Activated naive CD4-positive, alpha-beta T cell treated with anti-CD3 and anti-CD28 coated beads, Interleukin-2, amount 50 U/mL, for 72 hours (primary cell): ENCODE measurements around the gene IFNAR2. TPM values are rescaled to one million over a fixed set of nuclear protein-coding genes. Genes with fewer than 3 reads are reported as not detected.
"Not testable (repeated sequence)": the region's sequence is repeated elsewhere in the genome, so short reads cannot be mapped to it uniquely, and the experiment has no call there.

Experiments
- ATAC-seq, 2 donors: fragments of 150-1000 bp; cut with Tn5 transposase; 2 replicates each; pipeline ENCODE4 v1.10.0; 2021; ENCODE audit warnings: mild to moderate bottlenecking in 2 of 2, moderate library complexity in 2 of 2
- DNase-seq, 2 donors: peaks; one replicate each; pipeline ENCODE4 v3.0.0; 2021 to 2022; ENCODE audit warnings: low spot score in 2 of 2
- H3K27ac Mint-ChIP-seq, 2 donors: one replicate each; pipeline ENCODE4 v1.8.0; 2022; ENCODE audit warnings: mild to moderate bottlenecking in 2 of 2, mixed read lengths in 2 of 2
- H3K36me3 Mint-ChIP-seq, 2 donors: one replicate each; pipeline ENCODE4 v1.8.0; 2022; ENCODE audit warnings: mixed read lengths in 2 of 2
- H3K9me3 Mint-ChIP-seq, 2 donors: one replicate each; pipeline ENCODE4 v1.8.0; 2022; ENCODE audit warnings: mixed read lengths in 2 of 2
- total RNA-seq, 2 donors: library from RNA; stranded (reverse); gene quantifications; one replicate each; pipeline ENCODE4 v1.2.3, GENCODE V29; 2022

The IFNAR2 gene
- total RNA-seq, 2 donors from 2014 or later, result 42.2 to 44.4 TPM

GRCh38 chr21:33234635-33235520, 5.1 kb downstream of the IFNAR2 start:
- no peak for ATAC-seq
- Mint-ChIP-seq H3K9me3 (no peaks in the 10 kb centered on the region), H3K27ac (peak overlapping the region; percentile 2 to 18), H3K36me3 (peaks cover 24 to 30% of the 10 kb centered on the region in 2 donors)
- DNase-seq, result no peak

GRCh38 chr21:33236013-33236686, 6.4 kb downstream of the IFNAR2 start:
- peak overlapping the region in 1 of 2 donors; percentile 20 for H3K27ac Mint-ChIP-seq
- ATAC-seq, result no peak
- peaks cover 20 to 34% of the 10 kb centered on the region in 2 donors for H3K36me3 Mint-ChIP-seq
- H3K9me3 Mint-ChIP-seq, result no peaks in the 10 kb centered on the region
- DNase-seq, result no peak

GRCh38 chr21:33236766-33237165, 7.0 kb downstream of the IFNAR2 start:
- ATAC-seq, result no peak
- no peak for DNase-seq
- H3K9me3 Mint-ChIP-seq, result no peaks in the 10 kb centered on the region
- H3K27ac Mint-ChIP-seq, result peak overlapping the region; percentile 86 to 93
- peaks cover 14 to 35% of the 10 kb centered on the region in 2 donors for H3K36me3 Mint-ChIP-seq

GRCh38 chr21:33237486-33237885, 7.7 kb downstream of the IFNAR2 start:
- Mint-ChIP-seq H3K27ac (peak overlapping the region; percentile 86 to 93), H3K9me3 (no peaks in the 10 kb centered on the region), H3K36me3 (peaks cover 14 to 41% of the 10 kb centered on the region in 2 donors)
- peak in 1 of 2 donors; percentile 10 for ATAC-seq
- DNase-seq, result no peak

GRCh38 chr21:33238146-33238545, 8.4 kb downstream of the IFNAR2 start:
- Mint-ChIP-seq H3K27ac (peak overlapping the region; percentile 86 to 93), H3K9me3 (no peaks in the 10 kb centered on the region), H3K36me3 (peaks cover 7 to 35% of the 10 kb centered on the region in 2 donors)
- ATAC-seq, result peak; percentile 75 to 81
- no peak for DNase-seq

- ATAC-seq (peak; percentile 67 to 78), DNase-seq (no peak)
- no peaks in the 10 kb centered on the region for H3K9me3 Mint-ChIP-seq
- H3K36me3 Mint-ChIP-seq, result peaks cover 9 to 35% of the 10 kb centered on the region in 2 donors
- H3K27ac Mint-ChIP-seq, result peak overlapping the region; percentile 86 to 93
These were observed 9.0 kb downstream of the IFNAR2 start for GRCh38 chr21:33238565-33239255.

GRCh38 chr21:33239559-33240127, 9.9 kb downstream of the IFNAR2 start:
- H3K27ac Mint-ChIP-seq, result peak overlapping the region; percentile 82 to 86
- DNase-seq, H3K9me3 Mint-ChIP-seq, ATAC-seq: not testable (repeated sequence)
- peaks cover 11 to 40% of the 10 kb centered on the region in 2 donors for H3K36me3 Mint-ChIP-seq

- H3K27ac Mint-ChIP-seq, result peak overlapping the region in 1 of 2 donors; percentile 86
- peaks cover 19 to 45% of the 10 kb centered on the region in 2 donors for H3K36me3 Mint-ChIP-seq
- no peaks in the 10 kb centered on the region for H3K9me3 Mint-ChIP-seq
- ATAC-seq (no peak), DNase-seq (no peak)
These were observed 10.7 kb downstream of the IFNAR2 start for GRCh38 chr21:33240404-33240803.

- DNase-seq (no peak), ATAC-seq (no peak)
- Mint-ChIP-seq H3K27ac (no peak overlapping the region), H3K36me3 (peaks cover 33 to 53% of the 10 kb centered on the region in 2 donors), H3K9me3 (no peaks in the 10 kb centered on the region)
These were observed 12.1 kb downstream of the IFNAR2 start for GRCh38 chr21:33241846-33242245.

GRCh38 chr21:33242846-33243245, 13.1 kb downstream of the IFNAR2 start:
- H3K36me3 Mint-ChIP-seq, result peaks cover 42 to 59% of the 10 kb centered on the region in 2 donors
- ATAC-seq, H3K9me3 Mint-ChIP-seq, DNase-seq: not testable (repeated sequence)
- peak overlapping the region in 1 of 2 donors; percentile 97 for H3K27ac Mint-ChIP-seq

GRCh38 chr21:33244082-33244778, 14.5 kb downstream of the IFNAR2 start:
- ATAC-seq (peak; percentile 58 to 70), DNase-seq (no peak)
- Mint-ChIP-seq H3K9me3 (no peaks in the 10 kb centered on the region), H3K36me3 (peaks cover 45 to 73% of the 10 kb centered on the region in 2 donors), H3K27ac (peak overlapping the region; percentile 92 to 97)

- peak overlapping the region; percentile 92 to 97 for H3K27ac Mint-ChIP-seq
These were observed 15.0 kb downstream of the IFNAR2 start for GRCh38 chr21:33244779-33245105.

GRCh38 chr21:33245289-33245918, 15.7 kb downstream of the IFNAR2 start:
- H3K36me3 Mint-ChIP-seq, result peaks cover 45 to 79% of the 10 kb centered on the region in 2 donors
- ATAC-seq (no peak), DNase-seq (no peak)

More at GRCh38 chr21:33244779-33245105, 15.0 kb downstream of the IFNAR2 start:
- H3K36me3 Mint-ChIP-seq, result peaks cover 45 to 78% of the 10 kb centered on the region in 2 donors
- no peaks in the 10 kb centered on the region for H3K9me3 Mint-ChIP-seq
- peak; percentile 49 to 71 for ATAC-seq
- DNase-seq, result no peak

GRCh38 chr21:33246506-33246905, 16.8 kb downstream of the IFNAR2 start:
- ATAC-seq (no peak), DNase-seq (no peak)
- Mint-ChIP-seq H3K9me3 (no peaks in the 10 kb centered on the region), H3K27ac (peak overlapping the region; percentile 5 to 92), H3K36me3 (peaks cover 52 to 90% of the 10 kb centered on the region in 2 donors)

More at GRCh38 chr21:33245289-33245918, 15.7 kb downstream of the IFNAR2 start:
- Mint-ChIP-seq H3K27ac (peak overlapping the region; percentile 92 to 97), H3K9me3 (no peaks in the 10 kb centered on the region)

GRCh38 chr21:33246963-33247362, 17.2 kb downstream of the IFNAR2 start:
- no peak for DNase-seq
- H3K27ac Mint-ChIP-seq, result peak overlapping the region in 1 of 2 donors; percentile 92
- no peak for ATAC-seq
- peaks cover 50 to 86% of the 10 kb centered on the region in 2 donors for H3K36me3 Mint-ChIP-seq
- H3K9me3 Mint-ChIP-seq, result no peaks in the 10 kb centered on the region
